GM21717 (cell line): ENCODE measurements around the gene CYP4B1.
"Not testable (repeated sequence)": the region's sequence is repeated elsewhere in the genome, so short reads cannot be mapped to it uniquely, and the experiment has no call there.

ENCODE experiments used
- ATAC-seq: cut with Tn5 transposase; IDR thresholded peaks from one replicate; pipeline ENCODE4 v1.9.1; 2021; ENCODE audit warnings: mild to moderate bottlenecking, moderate library complexity; ENCODE audit not compliant: unreplicated experiment

CYP4B1 gene

DNA sequence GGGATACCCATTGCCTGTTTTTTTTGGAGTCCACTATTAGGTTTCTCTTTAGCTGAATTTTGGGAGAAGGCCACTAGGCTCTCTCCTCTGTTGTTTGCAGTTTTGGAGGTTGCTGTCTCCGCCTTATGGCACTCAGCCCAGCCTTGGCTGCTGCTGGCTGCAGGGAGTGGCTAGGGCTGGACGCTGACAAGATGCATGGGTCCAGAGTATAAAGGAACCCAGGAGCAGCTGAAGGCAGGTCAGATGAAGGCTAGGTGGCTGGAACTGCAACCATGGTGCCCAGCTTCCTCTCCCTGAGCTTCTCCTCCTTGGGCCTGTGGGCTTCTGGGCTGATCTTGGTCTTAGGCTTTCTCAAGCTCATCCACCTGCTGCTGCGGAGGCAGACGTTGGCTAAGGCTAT lies at the start of gene CYP4B1:
TSS of gene CYP4B1 (plus strand) at position 237 of the 400 bp plus-strand sequence. CDS start at position 273, 36 bp downstream.
- ATAC-seq, result no peak

DNA sequence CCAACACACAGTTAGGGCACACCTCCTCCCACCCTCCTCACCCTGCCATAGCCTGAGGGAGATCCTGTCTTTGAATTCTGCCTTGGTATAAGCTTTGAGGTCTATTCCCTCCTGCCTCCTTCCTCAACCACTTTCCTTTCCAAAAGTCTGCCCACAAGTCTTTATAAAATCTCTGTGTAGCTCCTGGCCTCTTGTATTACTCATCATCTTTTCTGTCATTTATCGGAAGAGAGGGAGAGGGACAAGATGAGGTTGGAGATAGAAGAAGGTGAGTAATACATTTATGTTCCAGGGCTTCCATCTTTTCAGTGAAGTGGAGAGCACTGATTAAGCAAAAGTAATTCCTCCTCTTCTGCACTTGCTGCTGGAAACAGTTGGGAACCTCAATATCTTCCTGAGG lies 49.4 kb upstream of the CYP4B1 start:
- no peak for ATAC-seq

DNA sequence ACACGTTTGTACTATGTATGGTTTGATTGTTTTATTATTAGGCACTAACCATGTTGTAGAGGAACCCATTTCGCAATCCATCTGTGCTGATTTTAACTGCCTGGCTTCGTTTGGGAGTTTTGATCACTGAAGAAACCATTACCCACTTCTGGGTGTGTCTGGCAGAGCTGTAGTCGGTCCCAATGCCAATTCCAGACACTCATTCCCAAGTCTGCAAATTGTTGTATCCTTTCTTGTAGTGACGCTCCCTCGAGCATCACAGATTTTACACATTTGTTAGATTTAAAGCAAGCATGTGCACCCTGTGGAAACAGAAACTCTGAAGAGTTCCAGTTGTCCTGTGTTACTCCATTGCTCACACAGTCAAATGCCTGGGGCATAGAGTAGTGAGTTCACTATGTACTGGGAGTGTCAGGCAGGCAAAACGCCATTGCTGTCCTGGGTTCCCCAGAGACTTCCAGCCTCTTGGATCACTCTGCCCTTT lies 48.9 kb upstream of the CYP4B1 start:
- no peak for ATAC-seq

DNA sequence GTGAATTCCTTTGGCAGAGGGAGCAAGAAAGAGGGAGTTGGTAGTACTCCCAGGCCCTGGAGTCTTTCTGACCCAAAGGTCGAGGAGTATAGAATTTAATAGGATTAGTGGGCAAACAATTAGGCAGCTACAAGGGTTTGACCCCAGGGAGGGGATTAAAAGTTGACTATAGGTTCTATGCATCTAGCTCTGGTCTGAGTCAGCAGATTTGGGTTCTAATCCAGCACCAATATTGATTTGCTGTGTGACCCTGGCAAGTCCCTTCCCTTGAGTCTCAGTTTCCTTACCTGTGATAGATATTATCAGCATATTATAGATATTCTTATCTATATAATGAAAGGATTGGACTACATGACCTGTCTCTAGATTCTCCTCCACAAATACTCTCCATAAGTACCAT lies 44.9 kb upstream of the CYP4B1 start:
- ATAC-seq, result no peak

DNA sequence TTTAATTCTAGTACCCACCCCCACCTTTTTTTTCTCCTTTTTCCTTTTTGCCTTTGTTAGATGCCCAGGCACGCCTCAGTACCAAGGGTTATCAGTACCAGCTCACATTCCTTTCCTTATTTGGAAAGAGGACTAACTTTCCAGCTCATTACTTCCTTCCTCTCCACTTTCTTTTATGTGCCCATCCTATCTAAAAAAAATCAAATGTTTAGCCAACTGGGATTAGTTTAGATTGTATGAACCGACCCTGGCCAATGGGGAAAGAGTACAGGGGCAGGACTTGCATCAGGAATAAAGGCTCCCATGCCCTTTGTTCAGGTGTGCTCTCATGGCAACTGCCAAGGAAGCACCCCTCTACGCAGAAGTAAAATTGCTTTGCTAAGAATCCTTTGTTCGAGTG lies 44.1 kb upstream of the CYP4B1 start:
- ATAC-seq, result not testable (repeated sequence)

DNA sequence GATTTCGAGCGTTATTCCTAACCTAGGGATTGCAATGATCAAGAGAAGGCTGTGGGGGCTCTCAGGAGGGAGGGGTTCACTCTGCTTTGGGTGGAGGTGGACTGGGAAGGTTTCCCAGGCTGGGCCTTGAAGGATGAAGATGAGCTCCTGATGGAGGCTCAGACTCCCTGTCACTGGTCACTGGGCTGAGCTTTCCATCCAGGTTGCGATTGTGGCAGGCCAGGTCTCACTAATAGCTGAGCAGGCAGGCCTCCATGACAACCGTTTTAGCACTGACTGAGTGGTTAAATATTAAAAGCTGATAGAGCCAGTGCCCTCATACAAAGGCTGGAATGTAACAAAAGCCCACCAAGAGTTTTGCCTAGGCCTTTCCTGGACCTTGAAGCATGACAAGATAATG lies 43.7 kb upstream of the CYP4B1 start:
- no peak for ATAC-seq

DNA sequence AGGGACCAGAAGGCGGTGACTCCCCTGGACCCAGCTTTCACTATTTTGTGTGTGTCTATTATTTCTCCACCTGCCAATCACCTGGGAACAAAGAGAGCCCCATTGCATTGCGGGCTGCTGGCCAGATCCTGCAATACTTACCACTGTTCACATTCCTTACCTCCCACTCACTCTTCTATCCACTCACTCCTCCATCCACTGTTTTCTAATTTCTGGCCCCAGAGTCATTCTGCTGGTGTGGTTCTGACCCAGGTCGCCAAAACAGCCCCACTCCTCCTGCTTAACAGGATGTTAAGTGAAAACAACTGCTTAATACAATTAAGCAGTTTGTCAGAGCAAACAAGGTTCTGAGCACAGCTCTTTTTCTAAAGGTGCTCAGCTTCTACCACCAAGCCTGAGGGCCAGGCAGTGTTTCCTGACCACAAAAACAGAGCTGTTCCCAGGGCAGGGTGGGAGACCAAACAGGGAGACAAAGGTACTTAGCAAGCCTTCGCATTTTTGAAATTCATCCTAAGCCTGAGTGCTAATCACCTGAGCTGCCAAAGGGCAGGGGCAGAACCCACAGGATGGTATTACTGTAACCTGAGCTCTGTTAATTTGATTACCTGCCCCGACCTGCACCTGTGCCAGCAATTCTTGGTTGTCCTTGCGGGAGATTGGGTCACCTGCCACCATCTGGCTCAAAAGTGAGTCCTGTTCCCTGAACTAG lies 41.4 kb upstream of the CYP4B1 start:
- no peak for ATAC-seq

DNA sequence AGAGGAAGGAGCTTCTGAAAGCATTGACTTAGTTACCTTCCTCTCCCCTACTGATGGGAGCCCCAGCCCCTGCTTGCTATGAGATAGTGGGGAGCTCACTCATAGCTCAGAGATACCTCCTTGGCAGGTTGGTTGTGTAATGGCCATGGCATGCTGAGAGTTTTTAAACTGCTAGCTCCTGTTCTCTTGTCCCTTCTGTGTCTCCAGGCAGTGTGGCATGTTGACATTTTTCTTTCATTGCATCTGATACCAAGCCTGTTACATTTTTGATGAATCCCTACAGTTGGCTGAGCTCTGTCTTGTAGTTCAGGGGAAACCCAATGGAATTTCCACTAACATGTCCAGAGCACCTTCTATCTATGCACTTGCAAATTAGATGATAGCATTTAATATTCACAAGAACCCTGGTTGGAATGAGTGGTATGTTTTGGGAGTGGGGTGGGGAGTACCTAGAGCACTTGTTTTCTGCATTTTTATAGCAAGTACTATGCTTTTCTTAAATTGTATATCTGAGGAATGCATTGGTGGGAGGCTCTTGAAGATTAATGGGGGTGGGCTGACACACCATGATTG lies 40.8 kb upstream of the CYP4B1 start:
- ATAC-seq, result no peak

DNA sequence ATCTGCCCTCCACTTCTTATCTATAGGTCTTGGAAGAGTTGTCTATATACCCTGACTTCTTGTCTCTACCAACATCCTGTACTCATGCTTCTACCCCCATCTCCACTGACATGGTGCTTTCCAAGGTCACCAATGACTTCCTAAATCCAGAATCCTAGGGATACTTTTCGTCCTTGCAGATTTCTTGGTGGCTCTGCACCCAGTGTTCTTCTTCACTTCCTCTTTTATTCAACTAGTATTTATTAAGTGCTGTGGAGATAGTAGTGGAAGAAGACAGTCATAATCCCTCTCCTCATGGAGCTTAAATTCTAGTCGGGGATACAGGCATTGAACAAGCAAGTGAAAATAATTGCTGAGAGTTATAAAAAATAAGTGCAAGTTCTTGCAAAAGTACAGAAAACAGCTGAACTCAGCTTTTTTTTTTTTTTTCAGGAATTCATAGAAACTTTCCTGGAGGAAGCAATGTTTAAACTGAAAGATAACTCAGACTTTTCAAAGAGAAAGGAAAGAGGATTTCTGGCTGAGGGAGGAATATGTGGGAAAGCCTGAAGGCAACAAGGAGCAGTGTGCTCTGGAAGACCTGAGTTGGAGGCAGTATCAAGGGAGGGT lies 38.2 kb upstream of the CYP4B1 start:
- no peak for ATAC-seq

DNA sequence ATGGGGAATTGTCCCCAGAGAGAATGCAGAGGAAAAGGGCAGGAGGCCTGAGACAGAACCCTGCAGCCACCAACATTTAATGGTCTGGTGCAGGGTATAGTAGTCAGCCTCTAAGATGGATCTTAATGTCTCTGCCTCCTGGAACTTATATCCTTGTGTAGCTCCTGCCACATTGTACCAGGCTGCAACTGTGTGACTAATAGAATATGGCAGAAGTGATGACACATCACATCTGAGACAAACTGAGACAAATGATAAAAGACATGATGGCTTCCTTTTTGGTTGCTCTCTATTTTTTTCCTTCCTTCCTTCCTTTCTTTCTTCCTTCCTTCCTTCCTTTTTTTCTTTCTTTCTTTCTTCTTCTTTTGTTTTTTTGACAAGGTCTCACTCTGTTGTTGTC lies 37.1 kb upstream of the CYP4B1 start:
- no peak for ATAC-seq

DNA sequence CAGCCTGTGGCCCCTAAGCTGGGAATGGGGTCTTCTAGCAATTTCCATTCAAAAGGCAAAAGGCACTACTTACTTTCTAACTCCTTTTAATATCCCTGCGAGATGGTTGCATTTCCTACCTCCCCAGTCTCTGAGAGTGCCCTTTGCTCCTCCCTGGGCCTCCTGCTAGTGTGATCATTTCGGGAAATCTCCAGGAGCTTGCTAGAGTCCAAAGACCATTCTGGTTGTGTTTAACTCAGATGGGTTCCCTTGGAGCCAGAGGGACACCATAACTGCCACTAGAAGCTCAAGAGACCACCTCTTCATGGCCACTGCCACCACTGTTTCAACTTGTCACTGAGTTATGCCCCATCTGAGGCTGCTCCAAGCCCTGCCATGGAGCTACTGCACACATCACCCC lies 34.4 kb upstream of the CYP4B1 start:
- no peak for ATAC-seq

DNA sequence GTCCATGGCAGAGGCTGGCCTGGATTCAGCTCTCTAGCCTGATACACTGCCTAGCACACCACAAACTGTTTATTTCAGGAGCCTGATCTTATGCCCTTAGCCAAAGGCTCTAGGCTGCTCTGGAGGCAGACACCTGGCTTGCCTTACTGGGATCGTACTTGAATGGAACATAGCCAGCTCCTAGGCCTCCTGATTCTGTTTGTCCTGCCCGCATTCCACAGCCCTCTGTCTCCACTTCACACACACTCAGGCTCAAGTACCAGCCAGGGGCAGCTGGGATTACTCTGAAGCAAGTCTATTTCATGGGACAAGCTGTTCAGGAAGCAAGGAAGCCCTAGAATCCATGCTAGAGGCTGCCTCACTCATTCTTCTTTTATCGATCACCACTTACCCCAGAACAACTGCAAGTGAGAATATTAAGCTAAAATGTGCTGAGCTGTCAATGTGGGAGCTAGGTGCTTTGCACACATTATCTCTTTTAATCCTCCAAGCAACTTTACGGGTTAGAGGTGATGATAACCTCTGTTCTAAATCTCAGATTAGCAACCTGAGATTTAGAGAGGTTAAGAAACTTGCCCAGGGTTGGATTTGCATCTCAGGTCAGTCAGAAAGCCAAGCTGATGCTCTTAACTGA lies 31.1 kb upstream of the CYP4B1 start:
- ATAC-seq, result no peak

DNA sequence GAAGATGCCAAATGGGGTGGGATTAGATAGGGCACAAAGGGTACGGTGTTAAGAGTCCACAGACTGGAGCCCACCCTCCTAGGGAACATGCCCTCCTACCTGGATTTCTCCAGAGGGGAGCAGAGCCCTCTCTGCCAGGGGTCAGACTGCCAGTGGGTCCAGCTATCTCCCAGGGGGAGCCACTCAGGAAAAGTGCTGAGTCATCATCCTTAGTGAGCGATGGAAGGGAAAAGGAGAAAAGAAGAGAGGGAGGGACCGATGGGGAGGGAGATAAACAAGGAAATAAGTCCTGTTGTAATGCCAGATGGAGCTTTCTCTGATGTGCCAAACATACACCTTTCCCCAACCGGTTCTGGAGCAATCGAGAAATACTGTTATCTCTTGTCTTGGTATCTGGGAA lies 30.4 kb upstream of the CYP4B1 start:
- no peak for ATAC-seq

DNA sequence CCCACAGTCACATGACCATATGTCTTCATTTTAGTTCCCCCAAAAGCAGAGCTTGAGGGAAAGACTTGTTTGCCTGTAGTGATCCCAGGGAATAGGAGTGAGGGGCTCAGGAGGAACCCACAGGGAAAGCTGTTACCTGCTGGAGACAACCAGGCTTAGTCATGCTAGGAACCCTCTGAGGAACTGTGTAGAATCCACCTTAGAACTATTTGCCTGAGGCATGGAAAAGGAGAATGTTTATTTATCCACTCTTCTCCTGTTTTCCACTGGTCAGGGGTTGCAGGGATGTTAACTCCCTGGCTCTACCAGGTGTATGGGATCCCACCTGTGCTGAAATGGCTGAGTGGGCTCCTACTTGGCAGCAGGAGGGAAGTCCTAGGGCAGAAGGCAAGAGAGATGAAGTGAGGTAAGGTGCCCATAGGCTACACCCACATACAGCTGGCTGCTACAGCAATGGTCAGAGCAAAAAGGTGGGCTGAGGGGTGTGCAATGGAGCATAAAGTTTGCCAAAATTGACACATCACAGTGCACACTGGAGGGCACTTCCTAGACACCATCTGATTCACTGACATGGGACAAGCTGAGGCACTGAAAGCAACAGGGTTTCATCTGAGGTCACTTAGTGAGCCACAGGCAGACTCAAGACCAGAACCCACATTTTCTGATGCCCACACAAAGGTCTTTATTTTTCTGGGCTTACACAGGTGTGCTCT lies 29.7 kb upstream of the CYP4B1 start:
- ATAC-seq, result no peak

DNA sequence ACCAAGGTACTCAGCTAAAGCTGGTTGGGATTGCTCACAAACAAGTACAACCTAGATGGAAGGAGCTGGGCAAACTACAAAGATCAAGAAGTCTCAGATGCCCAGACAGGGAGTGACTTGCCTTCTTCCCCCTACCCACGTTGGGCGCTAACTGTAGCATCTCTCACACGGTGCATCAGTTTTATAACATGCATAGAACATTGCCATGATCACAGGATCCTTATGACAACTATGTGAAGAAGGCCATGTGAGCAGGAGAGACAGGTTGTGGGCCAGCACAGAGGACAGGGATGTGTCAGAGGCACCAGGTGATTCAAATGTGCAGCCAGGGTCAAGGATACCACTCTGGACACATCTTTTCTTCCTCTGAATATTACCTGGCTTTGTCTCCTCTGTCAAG lies 28.3 kb upstream of the CYP4B1 start:
- no peak for ATAC-seq

DNA sequence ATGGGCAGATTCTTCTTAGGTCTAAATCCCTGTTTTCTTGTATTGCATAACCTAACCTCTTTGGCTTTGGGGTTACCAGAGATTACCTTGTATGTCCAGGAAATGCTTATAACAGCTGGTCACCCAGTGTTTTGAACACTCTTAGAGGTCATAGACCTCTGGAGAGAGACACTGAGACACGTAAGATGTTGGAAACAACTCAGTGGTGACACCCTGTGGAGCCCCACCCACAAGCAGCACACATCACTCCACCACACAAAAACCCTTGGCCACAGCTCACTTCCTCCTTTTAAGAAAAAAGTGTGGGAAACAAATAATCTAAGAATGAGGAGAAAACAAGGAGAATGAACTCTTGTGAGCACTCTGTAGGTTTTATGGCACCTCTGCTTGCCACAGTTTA lies 26.3 kb upstream of the CYP4B1 start:
- ATAC-seq, result no peak

DNA sequence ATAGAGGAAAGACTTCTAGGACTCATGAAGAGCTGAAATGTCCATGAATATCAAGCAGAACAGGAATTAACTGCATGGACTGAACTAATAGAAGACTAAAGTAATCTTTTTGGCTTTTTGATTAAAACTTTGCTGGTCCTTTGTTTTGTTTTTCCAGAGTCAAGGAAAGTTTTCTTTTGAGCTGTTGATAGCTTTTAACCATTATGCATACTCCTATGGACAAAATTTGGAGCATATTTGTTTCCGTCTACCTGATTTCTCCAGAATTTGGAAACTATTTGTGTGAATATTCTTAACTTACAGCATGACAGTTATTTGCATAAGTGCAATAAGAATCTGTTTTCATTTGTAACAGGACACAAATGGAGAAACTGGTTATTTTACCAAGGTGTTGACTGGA lies 24.5 kb upstream of the CYP4B1 start:
- ATAC-seq, result no peak

DNA sequence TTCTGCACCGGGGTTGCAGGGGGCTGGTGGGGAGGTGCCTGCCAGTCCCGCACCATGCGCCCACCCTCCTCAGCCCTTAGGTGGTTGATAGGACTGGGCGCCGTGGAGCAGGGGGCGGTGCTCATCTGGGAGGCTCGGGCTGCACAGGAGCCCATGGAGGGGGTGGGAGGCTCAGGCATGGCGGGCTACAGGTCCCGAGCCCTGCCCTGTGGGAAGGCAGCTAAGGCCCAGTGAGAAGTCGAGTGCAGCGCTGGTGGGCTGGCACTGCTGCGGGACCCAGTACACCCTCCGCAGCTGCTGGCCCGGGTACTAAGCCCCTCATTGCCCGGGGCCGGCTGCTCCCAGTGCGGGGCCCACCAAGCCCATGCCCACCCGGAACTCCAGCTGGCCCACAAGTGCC lies 20.4 kb upstream of the CYP4B1 start:
- ATAC-seq, result not testable (repeated sequence)

DNA sequence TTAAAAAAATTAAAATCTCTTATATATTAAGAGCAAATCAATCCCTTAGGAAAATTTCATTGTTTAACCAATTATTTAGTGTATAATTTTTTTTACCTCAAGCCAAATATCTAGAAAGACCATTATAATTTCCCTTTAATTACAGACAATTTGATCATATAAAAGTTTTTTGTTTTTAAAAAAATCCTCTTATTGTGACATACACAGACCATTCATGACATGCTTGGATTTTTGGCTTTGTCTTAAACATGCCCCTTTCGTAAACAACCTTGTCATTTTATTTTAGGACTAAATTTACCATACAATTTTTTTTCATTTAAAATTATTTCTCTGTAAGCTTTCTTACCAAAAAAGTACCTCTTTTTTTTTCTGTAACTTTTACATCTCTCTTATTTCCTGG lies 14.2 kb upstream of the CYP4B1 start:
- ATAC-seq, result no peak

DNA sequence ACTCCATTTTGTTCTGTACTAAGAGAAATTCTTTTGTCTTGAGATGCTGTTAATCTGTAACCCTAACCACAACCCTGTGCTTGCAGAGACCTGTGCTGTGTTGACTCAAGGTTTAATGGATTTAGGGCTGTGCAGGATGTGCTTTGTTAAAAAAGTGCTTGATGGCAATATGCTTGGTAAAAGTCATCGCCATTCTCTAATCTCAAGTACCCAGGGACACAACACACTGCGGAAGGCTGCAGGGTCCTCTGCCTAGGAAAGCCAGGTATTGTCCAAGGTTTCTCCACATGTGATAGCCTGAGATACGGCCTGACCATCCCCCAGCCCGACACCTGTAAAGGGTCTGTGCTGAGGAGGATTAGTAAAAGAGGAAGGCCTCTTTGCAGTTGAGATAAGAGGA lies 10.2 kb upstream of the CYP4B1 start:
- not testable (repeated sequence) for ATAC-seq

DNA sequence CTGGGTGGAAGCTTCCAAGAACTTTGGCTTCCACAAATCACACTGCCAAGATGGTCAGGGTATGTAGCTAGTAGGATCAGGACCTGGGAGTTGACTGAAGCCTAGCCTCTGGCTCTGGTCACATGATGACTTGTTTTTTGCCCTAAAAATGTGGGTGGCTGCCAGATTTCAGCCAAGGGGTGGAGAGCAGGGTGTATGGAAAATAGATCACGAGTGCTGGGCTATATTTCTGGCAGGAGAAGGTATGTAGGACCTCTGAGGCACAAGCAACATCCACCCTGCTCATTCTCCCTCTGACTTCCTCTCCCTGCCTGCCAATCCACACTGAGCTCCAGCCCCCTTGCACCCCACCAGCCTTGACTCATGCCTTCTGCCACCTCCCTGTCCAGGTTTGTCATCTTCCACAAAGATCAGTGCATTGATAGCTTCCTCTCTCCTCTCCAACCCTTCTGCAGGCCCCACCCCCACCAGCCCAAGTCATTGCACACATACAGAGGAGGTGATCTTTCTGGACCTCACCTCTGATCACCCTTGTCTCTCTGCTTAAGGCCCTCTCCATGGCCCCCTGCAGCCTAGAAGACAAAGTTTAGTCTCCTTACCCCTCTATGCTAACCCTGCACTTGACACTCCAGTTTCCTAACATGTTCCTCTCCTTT lies 8.3 kb upstream of the CYP4B1 start:
- no peak for ATAC-seq
